ENCODE data around the gene TANC1.

DNA sequence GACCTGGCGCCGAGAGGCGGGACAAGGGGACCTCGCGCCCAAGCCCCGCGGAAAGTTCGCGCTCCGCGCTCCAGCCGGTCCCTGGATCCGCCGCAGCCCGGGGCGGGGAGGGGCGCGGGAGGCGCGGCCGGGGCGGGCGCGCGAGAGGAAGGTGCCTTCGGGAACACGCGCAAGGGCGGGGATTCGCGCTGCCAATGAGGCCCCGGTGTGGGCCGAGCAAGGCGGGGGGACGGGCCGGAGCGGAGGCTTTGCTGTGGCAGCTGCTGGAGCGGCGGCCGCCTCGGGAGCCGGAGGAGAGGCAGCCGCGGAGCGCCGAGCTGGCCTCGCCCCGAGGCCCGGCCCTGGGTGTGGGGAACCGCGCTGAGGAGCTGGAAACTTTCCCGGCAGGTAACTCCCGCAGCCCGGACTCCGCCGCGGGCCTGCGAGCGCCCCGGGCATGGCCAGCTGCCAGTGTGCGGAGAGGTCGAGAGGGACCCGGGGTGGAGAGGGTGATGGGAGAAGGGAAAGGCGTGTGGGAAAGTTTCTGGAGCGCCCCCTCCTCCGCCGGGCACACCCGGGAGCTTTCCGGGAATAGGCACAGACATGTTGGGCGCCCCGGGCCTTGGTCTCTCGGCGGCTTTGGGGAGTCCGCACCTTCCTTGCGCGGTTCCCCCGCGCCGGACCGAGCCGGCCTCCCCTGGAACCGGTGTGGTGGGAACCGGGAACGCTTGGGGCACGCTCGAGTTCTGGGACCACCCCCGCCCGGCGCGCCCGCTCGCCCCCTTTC, at the start of gene TANC1:
- TF ChIP-seq, protein P1, sequence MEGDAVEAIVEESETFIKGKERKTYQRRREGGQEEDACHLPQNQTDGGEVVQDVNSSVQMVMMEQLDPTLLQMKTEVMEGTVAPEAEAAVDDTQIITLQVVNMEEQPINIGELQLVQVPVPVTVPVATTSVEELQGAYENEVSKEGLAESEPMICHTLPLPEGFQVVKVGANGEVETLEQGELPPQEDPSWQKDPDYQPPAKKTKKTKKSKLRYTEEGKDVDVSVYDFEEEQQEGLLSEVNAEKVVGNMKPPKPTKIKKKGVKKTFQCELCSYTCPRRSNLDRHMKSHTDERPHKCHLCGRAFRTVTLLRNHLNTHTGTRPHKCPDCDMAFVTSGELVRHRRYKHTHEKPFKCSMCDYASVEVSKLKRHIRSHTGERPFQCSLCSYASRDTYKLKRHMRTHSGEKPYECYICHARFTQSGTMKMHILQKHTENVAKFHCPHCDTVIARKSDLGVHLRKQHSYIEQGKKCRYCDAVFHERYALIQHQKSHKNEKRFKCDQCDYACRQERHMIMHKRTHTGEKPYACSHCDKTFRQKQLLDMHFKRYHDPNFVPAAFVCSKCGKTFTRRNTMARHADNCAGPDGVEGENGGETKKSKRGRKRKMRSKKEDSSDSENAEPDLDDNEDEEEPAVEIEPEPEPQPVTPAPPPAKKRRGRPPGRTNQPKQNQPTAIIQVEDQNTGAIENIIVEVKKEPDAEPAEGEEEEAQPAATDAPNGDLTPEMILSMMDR (IDR thresholded peaks at IDR 0.05) = no peak
- peak; percentile 58 for TF ChIP-seq POLR2A (IDR thresholded peaks at IDR 0.05)

Data from testis (tissue), 2 donors.